Raji (cell line): ENCODE results near the gene FBN3.

Experiments
- POLR2A ChIP-seq: IDR thresholded peaks from 2 replicates; pipeline ENCODE4 v1.6.1; 2011; ENCODE audit warnings: low read depth, low read length, control low read depth; ENCODE audit not compliant: insufficient read depth

Gene FBN3

DNA sequence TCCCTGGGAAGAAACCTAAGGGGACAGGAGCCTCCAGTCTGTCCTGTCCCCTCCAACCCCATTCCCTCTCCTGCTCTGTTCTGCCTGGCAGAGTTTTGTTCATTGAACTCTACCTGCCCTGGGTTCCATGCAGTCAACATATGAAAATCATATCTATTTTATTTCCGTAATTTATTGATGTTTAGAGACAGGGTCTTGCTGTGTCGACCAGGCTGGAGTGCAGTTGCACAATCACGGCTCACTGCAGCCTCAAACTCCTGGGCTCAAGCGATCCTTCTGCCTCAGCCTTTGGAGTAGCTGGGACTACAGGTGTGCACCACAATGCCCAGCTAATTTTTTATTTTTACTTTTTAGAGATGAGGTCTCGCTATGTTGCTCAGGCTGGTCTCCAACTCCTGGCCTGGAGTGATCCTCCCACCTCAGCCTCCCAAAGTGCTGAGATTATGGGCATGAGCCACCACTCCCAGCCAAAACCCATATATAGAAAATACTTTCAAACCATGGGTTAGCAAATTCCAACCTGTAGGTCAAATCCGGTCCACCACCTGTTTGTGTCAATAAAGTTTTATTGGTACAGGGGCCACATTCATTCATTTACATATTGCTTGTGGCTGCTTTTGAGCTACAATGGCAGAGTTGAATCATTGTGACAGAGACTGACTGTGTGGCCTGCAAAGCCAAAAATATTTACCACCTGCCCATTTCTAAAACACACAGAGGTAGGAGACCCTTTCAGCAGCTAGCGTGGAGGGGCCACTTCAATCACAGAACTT lies 39.3 kb downstream of the FBN3 start:
- TF ChIP-seq POLR2A: no peak

DNA sequence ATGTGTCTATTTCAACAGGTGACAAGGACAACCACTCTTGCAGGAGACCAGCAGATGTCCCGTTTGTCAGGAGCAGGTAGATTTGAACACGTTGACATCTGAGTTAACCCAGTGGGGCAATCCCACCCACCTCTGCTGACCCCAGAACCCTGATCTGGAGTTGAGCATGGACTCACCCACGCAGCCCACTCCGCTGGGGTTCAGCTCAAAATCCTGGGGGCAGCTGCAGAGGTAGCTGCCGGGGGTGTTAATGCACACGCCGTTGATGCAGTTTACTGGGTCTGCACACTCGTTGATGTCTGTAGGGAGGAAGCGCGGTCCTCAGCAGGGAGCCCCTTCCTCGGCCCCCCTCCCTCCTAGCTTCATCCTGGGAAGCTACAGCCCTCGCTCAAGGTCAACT lies 39.9 kb downstream of the FBN3 start:
- no peak for TF ChIP-seq POLR2A

DNA sequence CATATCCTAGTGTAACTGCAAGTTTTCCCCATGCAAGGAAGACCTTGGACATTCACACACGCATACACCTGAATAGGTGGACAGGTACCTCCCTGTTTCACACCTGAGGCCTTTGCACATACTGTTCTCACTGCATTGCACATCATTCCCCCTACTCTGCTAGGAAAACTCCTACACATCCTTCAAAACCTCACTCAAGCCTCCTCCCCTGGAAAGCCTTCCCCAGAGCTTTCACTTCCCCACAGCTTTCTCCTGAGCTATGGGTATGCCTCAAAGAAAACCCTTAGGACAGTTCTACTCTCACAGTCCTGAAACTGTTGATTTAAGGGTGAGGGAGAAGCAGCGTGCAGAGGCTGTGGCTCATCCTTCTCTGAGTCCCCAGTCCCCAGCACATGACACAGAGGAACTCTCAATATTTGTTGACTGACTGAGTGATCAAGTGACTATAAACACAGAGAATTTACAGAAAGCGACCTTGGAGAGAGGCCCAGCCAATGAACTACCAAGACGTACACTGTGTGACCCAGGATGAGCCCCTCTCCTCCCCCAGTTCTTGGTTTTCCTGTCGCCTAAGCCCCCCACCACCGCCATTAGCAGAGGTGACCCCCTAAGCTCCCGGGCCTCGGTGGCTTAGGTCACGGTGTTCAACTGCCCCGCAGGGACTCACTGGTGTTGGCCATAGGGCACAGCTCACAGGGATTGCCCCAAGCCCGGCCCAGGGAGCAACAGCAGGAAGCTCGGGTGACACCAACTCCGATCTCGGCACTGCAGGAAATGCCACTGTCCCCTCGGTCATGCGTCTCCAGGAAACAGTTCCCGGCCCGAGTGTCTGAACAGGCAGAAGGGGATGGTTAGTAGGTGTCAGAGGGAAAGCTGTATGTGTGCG lies 40.6 kb downstream of the FBN3 start:
- no peak for TF ChIP-seq POLR2A

DNA sequence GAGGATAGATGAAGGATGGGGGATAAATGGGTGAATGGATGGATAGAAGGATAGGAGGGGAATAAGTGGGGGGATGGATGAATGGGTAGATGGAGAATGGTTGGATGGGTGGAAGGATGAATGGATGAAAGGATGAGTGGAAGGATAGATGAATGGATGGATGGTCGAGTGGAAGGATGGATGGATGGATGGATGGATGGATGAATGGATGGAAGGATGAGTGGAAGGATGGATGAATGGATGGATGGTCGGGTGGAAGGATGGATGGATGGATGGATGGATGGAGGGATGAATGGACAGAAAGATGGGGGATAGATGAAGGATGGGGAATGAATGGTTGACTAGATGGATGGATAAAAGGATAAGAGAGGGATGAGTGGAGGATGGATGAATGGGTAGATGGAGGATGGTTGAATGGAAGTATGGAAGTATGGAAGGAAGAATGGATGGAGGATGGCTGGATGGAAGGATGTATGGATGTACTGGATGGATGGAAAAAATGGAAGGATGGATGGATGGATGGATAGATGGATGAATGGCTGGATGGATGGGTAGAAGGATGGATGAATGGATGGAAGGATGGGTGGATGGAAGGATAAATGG lies 42.0 kb downstream of the FBN3 start:
- TF ChIP-seq POLR2A: no peak

DNA sequence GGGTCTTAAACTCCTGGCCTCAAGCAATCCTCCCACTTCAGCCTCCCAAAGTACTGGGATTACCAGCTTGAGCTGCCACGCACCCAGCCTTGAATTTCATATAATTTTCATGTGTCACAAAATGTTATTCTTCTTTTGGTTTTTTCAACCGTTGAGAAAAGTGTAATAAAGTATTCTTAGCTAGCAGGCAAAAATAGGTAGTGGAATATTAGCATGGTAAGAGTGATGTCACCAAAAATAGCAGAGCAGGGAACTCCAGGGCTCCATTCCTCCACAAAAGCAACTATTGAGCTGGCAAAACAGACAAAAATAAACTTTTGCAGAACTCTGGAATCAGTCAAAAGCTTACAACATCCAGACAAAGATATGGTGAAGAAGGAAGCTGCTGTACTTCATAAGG lies 43.9 kb downstream of the FBN3 start:
- TF ChIP-seq POLR2A: no peak

DNA sequence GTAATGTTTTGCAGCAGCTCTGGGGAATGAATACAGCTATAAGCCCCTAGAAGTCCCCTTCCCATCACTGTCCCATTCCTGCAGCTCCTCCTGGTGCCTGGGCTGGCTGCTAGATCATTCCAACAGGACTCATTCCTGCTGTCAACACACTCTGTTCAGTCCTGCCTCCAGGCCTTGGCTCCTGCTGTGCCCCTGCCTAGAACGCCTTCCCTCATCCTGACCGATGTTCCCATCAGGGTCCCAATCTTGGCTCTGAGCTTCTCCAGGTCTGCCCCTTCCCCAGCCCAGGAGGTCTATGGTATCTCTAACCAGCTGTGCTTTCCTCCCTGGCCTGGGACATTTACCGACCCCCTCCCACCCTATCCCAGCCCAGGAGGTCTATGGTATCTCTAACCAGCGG lies 48.1 kb downstream of the FBN3 start:
- no peak for TF ChIP-seq POLR2A

DNA sequence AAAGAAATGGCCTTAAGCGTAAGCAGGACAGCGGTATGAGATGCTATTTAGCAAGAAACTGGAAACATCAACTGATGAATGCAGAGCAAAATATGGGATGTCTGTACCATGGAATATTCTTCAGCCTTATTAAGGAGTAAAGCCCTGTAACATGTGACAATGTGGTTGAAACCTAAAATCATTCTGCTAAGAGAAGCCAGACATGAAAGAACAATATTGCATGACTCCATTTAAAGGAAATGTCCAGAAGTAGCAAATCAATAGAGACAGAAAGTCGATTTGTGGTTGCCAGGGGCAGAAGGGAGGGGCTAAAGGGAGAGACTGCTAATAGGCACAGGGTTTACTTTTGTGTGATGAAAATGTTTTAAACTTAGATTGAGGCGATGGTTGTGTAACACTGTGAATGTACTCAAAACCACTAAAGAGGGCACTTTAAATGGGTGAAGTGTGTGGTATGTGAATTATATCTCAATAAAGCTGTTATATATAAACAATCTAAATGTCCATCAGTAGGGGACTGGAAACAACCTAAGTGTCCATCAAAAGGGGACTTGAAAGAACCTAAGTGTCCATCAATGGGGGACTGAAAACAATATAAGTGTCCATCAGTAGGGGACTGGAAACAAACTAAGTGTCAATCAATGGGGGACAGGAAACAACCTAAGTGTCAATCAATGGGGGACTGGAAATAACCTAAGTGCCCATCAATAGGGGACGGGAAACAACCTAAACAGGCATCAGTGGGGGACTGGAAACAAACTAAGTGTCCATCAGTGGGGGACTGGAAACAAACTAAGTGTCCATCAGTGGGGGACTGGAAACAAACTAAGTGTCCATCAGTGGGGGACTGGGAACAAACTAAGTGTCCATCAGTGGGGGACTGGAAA lies 51.5 kb downstream of the FBN3 start:
- TF ChIP-seq POLR2A: no peak

DNA sequence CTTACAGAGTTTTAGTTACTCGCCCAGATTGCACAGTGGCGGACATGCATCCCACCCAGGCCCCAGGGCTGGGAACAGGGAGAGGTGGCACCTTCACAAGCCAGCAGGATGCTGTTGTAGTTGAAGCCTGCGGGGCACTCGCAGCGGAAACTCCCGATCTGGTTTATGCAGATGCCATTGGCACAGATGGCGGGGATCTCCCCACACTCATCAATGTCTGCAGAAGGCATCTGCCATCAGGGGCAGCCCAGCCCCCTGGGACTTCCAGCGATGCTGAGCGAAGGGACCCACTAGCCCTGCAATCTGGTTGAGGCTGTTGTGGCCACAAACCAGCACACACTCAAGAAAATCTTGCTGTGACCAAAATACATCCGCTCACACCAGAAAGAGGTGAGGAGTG lies 52.2 kb downstream of the FBN3 start:
- TF ChIP-seq POLR2A: no peak

DNA sequence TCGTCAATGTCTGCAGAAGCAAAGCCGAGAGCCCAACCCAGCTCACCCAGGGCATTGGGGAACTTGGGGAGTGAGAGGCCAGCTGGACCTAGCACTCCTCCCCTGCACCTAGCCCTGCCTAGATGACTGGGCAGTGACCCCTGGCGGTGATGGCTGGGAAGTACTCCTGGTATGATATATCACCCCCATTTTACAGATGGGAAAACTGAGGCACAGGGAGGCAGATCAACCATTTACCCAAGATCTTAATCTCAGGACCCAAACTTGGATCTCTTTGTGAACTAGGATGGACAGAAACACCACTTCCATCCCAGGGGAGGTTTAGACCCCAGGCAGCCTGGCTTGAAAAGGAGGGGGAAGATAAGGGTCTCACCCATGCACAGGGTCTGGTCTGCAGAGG lies 53.3 kb downstream of the FBN3 start:
- TF ChIP-seq POLR2A: no peak

DNA sequence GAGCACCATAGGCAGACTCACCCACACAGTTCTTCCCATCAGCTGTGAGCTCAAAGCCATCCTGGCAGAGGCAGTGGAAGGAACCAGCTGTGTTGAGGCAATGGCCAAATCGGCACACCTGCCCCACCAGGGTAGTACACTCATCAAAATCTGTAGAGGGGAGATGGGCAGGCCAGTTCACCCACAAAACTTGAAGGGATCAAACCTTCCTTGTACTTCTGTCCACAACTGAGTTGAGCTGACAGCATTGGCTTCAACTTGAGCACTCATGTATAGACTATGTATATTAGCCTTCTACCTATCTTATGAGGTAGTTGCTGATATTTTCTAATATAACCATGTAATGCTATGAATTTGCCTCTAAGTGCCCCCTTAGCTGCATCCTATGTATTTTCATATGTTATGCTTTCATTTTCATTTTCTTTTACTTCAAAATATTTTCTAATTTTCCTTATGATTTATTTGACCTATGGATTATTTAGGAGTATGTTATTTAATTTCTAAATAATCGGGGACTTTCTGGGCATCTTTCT lies 54.0 kb downstream of the FBN3 start:
- no peak for TF ChIP-seq POLR2A

DNA sequence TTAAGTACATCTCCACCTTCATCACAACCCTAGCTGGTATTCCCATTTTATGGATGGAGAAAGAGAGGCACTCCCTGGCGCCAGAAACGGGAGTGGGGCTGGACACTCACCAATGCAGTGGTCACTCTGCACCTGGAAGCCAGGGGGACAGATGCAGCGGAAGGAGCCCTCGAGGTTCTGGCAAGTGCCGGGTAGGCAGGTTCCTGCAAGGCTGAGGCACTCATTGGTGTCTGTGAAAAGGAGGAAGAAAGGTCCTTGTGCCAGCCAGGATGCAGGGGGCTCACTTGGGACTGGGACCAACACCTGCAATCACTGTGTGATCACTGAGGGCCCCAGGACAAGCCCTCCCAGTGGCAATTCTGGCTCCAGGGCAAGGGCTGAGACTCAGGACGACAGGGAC lies 55.1 kb downstream of the FBN3 start:
- TF ChIP-seq POLR2A: no peak

DNA sequence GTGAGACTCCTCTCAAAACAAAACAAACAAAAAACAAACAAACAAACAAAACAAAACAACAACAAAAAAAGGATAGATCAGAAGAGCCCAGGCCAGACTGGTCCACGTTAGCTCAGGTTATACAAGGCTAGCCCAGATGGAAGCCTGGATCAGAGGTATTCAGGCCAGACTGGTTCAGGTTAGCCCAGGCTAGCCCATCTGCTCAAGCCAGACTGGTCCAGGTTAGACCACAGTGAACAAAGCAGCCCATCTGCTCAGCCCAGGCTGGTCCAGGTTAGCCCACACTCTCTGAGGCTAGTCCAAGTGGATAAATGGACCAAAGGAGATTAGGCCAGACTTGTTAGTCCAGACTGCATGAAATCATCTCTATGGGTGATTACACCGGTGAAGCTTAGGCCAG lies 55.7 kb downstream of the FBN3 start:
- TF ChIP-seq POLR2A: no peak

DNA sequence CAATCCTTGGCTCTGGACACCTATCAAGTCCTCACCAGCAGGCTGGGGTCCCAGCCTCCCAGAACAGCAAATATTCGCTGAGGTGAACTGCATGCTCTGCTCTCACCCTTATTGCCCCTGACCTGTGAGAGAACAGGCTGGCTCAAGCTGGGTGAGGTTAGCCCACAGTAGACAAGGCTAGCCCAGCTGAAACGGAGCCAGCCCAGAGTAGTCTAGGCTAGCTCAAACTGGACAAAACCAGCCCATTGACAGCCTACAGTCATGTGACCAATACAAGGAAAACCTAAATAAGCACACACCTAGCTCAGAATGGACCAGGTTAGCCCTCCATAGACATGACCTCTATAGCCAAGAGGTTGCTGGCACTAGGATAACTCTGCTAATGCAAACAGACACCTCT lies 58.4 kb downstream of the FBN3 start:
- no peak for TF ChIP-seq POLR2A
